Measurements from ENCODE around the gene RBX1.

The RBX1 gene

DNA sequence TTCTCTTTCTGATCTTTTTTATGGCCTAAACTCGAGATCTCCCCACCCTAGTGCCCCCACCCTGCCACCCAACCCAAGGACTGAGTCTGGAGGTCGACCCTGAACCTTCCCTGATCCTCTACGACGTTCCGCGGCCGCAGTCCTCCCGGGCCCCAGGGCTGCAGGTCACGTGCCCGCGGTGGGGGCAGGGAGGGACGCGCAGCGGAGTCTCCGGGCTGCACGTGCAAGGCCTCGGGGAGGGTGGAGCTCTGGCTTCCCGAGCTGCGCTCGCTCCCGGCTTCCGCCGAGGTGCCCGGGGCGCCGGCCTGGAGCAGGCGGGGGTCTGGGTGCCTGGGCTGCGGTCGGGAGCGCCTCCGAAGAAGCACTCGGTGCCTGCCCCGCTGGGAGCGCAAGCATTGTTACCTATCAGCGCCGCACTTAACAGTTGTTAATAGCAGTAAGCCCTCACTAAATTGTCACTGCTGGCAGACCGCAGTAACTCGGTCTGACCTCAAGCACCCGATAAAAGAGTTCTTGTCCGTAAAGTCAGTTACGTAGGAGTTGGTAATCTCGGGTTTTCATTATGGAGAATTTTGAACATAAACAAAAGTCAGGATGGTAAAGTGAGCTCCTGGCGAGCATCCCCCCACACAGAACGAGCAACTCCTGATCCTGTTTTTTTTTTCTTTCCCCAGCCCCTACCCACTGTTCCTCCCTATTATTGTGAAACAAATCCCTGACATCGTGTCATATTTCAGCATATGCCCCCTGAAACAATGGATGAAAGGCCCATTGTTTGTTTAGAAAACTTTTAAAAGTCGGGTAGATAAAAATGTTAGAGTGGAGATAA lies 71.5 kb downstream of the RBX1 start:
- peak; percentile 92 for DNase-seq (ENCODE audit: low spot score)
